ENCODE results near the gene ACTN1. TPM values are rescaled to one million over a fixed set of nuclear protein-coding genes. Genes with fewer than 3 reads are reported as not detected.

The ACTN1 gene
- total RNA-seq, 1 donor from 2014 or later = 1,102 TPM

DNA sequence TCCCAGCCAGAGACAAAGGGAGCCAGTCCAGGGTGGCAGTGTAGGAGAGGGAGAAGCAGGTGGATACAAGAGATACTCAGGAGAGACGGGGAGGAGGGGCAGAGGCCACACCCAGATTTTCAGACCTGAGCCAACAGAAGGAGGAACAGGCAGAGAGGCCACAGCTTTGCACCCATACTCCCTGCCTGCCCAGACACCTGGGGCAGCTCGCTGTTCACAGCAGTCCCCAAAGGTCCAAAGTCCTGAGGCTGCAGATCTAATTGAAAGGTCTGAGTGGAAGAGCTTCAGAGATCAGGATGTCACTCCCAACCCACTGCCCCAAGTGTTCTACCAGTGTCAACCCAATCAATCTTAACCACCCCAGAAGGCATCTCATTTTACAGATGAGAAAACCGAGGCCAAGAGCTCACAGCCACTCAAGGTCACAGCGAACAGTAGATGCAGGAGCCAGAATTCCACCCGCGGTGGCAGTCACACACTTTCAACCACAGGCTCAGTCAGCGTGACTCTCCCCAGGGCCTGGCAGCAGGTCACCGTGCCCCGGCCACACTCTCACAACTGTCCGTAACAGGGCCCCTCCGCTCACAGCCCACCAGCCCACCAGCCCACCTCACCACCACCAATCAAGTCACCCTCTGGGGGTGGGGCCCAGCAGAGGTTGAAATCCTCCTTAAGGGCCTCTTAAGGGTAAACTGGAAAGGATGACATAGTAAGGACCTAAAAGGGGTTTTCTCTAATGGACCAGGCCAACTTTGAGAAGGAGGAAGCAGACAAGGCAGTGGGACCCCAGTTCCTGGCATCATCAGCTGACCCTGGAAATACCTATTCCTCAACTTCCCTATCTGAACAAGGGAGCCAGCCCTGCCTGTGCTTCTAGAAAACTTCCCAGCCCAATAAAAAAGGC lies 33.3 kb downstream of the ACTN1 start:
- no peak for TF ChIP-seq CTCF (IDR thresholded peaks at IDR 0.05)
- Mint-ChIP-seq H3K4me1 (ENCODE audit: low read depth) (peaks cover 98% of the 10 kb centered on the region), H3K36me3 (ENCODE audit: low read depth) (peaks cover 13% of the 10 kb centered on the region), H3K27ac (ENCODE audit: unreplicated experiment) (peak overlapping the region; percentile 84), H3K27me3 (ENCODE audit: low read depth) (no peaks in the 10 kb centered on the region), H3K9me3 (ENCODE audit: low read depth) (no peaks in the 10 kb centered on the region), H3K4me3 (ENCODE audit: unreplicated experiment) (no peak overlapping the region)
- peak; percentile 90 for DNase-seq (ENCODE audit: low spot score)

DNA sequence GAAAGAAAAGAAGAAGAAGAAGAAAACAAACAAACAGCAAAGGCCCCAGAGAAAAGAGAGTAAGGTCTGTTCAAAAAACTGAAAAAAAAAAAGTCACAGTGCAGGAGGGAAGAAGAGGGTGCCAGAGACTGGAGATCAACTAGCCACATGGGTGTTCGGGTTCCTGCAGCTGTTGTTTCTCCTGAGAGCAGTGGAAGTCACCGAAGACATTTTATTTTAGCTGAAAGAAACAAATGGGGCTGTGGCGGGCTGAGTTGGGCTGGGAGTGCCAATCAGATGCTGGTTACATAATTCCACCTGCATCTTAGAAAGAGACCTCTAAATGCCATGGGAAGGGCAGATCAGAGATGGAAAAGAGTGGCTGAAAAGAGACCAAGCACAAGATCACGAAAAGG lies 33.9 kb downstream of the ACTN1 start:
- Mint-ChIP-seq H3K27ac (ENCODE audit: unreplicated experiment) (peak overlapping the region; percentile 84), H3K4me1 (ENCODE audit: low read depth) (peaks cover 99% of the 10 kb centered on the region), H3K36me3 (ENCODE audit: low read depth) (peaks cover 11% of the 10 kb centered on the region), H3K9me3 (ENCODE audit: low read depth) (no peaks in the 10 kb centered on the region), H3K27me3 (ENCODE audit: low read depth) (no peaks in the 10 kb centered on the region), H3K4me3 (ENCODE audit: unreplicated experiment) (no peak overlapping the region)
- no peak for TF ChIP-seq CTCF (IDR thresholded peaks at IDR 0.05)
- DNase-seq (ENCODE audit: low spot score) = no peak

DNA sequence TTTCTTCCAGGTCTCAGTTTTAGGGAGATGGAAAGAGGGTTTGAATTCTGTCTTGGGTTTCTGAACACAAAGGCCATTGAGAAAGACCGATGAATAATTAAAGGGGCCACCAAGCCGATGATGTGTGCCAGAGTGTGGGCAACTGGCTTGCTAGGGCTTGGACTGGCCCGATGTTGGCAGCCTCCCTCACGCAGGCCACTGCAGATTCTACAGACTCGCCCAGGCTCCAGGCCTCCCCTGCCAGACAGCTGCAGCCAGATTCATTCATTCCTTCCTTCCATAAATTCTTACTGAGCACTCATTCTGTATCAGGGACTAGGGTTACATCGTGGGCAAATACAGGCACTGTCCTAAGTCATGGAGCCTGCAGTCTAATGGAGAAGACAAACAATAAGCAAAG lies 34.9 kb downstream of the ACTN1 start:
- Mint-ChIP-seq H3K27ac (ENCODE audit: unreplicated experiment) (peak overlapping the region; percentile 96), H3K4me3 (ENCODE audit: unreplicated experiment) (peak overlapping the region; percentile 25), H3K4me1 (ENCODE audit: low read depth) (peaks cover 100% of the 10 kb centered on the region), H3K9me3 (ENCODE audit: low read depth) (no peaks in the 10 kb centered on the region), H3K36me3 (ENCODE audit: low read depth) (peaks cover 11% of the 10 kb centered on the region), H3K27me3 (ENCODE audit: low read depth) (no peaks in the 10 kb centered on the region)
- no peak for DNase-seq (ENCODE audit: low spot score)
- no peak for TF ChIP-seq CTCF (IDR thresholded peaks at IDR 0.05)

GRCh38 chr14:68943107-68943506 lies 36.0 kb downstream of the ACTN1 start:
- no peak for TF ChIP-seq CTCF (IDR thresholded peaks at IDR 0.05)
- Mint-ChIP-seq H3K4me1 (ENCODE audit: low read depth) (peaks cover 100% of the 10 kb centered on the region), H3K36me3 (ENCODE audit: low read depth) (peaks cover 11% of the 10 kb centered on the region), H3K27ac (ENCODE audit: unreplicated experiment) (peak overlapping the region; percentile 96), H3K9me3 (ENCODE audit: low read depth) (no peaks in the 10 kb centered on the region), H3K4me3 (ENCODE audit: unreplicated experiment) (no peak overlapping the region), H3K27me3 (ENCODE audit: low read depth) (no peaks in the 10 kb centered on the region)
- no peak for DNase-seq (ENCODE audit: low spot score)

DNA sequence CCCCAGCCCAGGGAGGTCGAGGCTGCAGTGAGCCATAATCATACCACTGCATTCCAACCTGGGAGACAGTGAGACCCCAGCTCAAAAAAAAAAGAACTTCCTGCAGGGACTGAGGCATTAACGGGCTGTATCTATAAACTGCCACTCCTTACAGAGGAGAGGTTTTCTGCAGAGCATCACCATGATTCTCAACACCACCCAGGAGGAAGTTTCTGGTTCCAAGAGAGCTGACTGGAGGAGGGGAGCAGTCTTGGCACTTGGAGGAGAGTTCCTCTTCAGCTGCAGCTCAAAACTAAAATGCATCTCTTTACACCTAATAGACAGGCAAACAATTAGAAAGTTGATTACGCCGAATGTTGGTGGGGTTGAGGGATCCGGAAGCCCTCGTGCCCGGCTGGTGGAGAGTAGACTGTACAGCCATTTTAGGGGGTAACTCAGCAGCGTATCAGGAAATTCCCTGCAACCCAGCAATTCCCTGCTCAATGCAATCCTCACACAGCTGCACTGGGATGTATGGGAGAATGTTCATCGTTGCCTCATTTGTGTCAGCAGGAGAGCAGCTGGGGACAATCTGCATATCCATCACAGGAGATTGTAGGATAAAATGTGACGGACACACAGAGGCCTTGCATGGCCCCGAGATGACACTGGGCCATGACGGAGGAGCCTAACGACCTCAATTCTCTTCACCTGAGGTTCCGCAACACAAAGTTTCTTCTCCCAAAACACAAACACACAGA lies 36.6 kb downstream of the ACTN1 start:
- no peaks in the 10 kb centered on the region for H3K27me3 Mint-ChIP-seq (ENCODE audit: low read depth)
- peaks cover 11% of the 10 kb centered on the region for H3K36me3 Mint-ChIP-seq (ENCODE audit: low read depth)
- H3K4me3 Mint-ChIP-seq (ENCODE audit: unreplicated experiment) = peak overlapping the region; percentile 36
- peaks cover 100% of the 10 kb centered on the region for H3K4me1 Mint-ChIP-seq (ENCODE audit: low read depth)
- TF ChIP-seq CTCF (IDR thresholded peaks at IDR 0.05) = no peak
- H3K9me3 Mint-ChIP-seq (ENCODE audit: low read depth) = no peaks in the 10 kb centered on the region
- DNase-seq (ENCODE audit: low spot score) = no peak
- H3K27ac Mint-ChIP-seq (ENCODE audit: unreplicated experiment) = peak overlapping the region; percentile 96
